ENCODE measurements around the gene SLC10A4. TPM values are rescaled to one million over a fixed set of nuclear protein-coding genes. Genes with fewer than 3 reads are reported as not detected.
"Not testable (repeated sequence)": the region's sequence is repeated elsewhere in the genome, so short reads cannot be mapped to it uniquely, and the experiment has no call there.

The SLC10A4 gene
- total and polyA plus RNA-seq, 4 donors = 0.16 to 1.9 (median 0.21) TPM; not detected in 1

DNA sequence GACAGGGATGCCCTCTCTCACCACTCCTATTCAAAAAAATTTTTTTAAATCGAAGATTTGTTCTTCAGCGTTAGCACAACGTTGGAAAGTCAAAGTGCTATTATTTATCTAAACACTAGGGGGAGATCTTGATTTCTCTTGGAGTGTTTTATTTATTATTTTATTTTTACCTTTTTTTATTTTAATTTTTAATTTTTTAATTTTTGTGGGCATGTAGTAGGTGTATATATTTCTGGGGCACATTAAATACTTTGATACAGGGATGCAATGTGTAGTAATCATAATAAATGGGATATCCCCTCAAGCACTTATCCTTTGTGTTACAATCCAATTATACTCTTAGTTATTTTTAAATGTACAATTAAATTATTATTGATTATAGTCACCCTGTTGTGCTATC is 37.4 kb upstream of the SLC10A4 start:
- no peaks in the 10 kb centered on the region for H3K9me3 ChIP-seq (ENCODE audit: control insufficient read depth in 4 of 4, insufficient read depth in 3 of 4, low read length in 3 of 4)
- ATAC-seq (ENCODE audit: insufficient read depth, low FRiP score) (no peak), DNase-seq (peak in 1 of 3 donors; percentile 15)
- no peak overlapping the region for H3K9ac ChIP-seq (ENCODE audit: insufficient read depth in 1 of 2, low read length in 2 of 2)
- H3K4me1 ChIP-seq (ENCODE audit: control insufficient read depth in 5 of 5, insufficient read depth in 5 of 5, low read length in 5 of 5) = no peaks in the 10 kb centered on the region
- 7 to 15% methylated on average over 3 of the region's 3 CpGs for WGBS, 2 donors
- TF ChIP-seq, protein P1, sequence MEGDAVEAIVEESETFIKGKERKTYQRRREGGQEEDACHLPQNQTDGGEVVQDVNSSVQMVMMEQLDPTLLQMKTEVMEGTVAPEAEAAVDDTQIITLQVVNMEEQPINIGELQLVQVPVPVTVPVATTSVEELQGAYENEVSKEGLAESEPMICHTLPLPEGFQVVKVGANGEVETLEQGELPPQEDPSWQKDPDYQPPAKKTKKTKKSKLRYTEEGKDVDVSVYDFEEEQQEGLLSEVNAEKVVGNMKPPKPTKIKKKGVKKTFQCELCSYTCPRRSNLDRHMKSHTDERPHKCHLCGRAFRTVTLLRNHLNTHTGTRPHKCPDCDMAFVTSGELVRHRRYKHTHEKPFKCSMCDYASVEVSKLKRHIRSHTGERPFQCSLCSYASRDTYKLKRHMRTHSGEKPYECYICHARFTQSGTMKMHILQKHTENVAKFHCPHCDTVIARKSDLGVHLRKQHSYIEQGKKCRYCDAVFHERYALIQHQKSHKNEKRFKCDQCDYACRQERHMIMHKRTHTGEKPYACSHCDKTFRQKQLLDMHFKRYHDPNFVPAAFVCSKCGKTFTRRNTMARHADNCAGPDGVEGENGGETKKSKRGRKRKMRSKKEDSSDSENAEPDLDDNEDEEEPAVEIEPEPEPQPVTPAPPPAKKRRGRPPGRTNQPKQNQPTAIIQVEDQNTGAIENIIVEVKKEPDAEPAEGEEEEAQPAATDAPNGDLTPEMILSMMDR (IDR thresholded peaks at IDR 0.05; ENCODE audit: control extremely low read depth, extremely low read depth) = no peak
- no peak overlapping the region for H3K27ac ChIP-seq (ENCODE audit: low read depth in 1 of 2, low read length in 1 of 2)
- H3K36me3 ChIP-seq (ENCODE audit: control insufficient read depth in 4 of 4, insufficient read depth in 4 of 4, low read length in 4 of 4) = no peaks in the 10 kb centered on the region
- H3K27me3 ChIP-seq (ENCODE audit: control insufficient read depth in 3 of 3, insufficient read depth in 3 of 3, low read length in 2 of 3) = no peaks in the 10 kb centered on the region
- H3K4me3 ChIP-seq = no peak overlapping the region

DNA sequence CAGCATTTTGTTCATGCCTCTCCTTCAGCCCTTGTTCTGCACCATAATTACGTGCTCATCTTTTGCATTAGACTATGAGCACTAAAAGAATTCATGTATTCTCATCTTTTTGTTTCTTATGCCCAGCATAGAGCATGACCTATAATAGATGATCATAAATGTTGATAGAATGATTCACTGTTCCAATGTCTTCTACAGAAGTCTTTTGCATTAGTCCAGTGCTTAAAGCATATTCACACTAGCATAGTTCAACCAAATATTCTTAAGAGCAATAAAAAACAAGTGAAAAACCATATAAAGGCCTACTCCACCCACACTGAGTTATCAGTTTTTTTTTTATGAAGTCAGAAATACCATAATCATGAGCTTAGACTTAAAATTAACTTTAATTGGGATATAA is 36.5 kb upstream of the SLC10A4 start:
- H3K27ac ChIP-seq (ENCODE audit: low read depth in 1 of 2, low read length in 1 of 2) = no peak overlapping the region
- no peaks in the 10 kb centered on the region for H3K27me3 ChIP-seq (ENCODE audit: control insufficient read depth in 3 of 3, insufficient read depth in 3 of 3, low read length in 2 of 3)
- no peak overlapping the region for H3K4me3 ChIP-seq
- no peaks in the 10 kb centered on the region for H3K36me3 ChIP-seq (ENCODE audit: control insufficient read depth in 4 of 4, insufficient read depth in 4 of 4, low read length in 4 of 4)
- H3K9me3 ChIP-seq (ENCODE audit: control insufficient read depth in 4 of 4, insufficient read depth in 3 of 4, low read length in 3 of 4) = no peaks in the 10 kb centered on the region
- no peak overlapping the region for H3K9ac ChIP-seq (ENCODE audit: insufficient read depth in 1 of 2, low read length in 2 of 2)
- H3K4me1 ChIP-seq (ENCODE audit: control insufficient read depth in 5 of 5, insufficient read depth in 5 of 5, low read length in 5 of 5) = no peaks in the 10 kb centered on the region
- ATAC-seq (ENCODE audit: insufficient read depth, low FRiP score) (no peak), DNase-seq (no peak)
- WGBS, 2 donors = 90 to 95% methylated on average over 1 of the region's 1 CpG
- TF ChIP-seq, protein P1 (IDR thresholded peaks at IDR 0.05; ENCODE audit: control extremely low read depth, extremely low read depth) = no peak

DNA sequence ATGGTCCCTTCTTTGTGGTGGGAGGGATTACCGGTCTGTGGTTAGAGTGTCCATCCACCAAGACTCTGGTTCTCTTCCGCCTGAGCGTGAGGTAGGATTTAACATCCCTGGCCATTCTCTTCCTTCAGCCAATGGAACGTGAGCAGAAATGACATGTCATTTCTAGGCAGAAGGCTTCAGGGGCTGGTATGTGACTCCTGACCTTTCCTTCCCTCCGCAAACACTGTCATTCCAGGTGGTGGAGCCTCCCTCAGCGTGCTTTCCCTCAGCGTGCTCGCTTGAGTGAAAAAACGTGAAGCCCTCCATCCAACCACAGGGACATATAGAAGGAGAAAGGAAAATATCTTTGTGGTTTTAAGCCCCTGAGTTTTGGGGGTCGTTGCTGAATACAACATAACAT is 34.0 kb upstream of the SLC10A4 start:
- no peaks in the 10 kb centered on the region for H3K9me3 ChIP-seq (ENCODE audit: control insufficient read depth in 4 of 4, insufficient read depth in 3 of 4, low read length in 3 of 4)
- no peak overlapping the region for H3K9ac ChIP-seq (ENCODE audit: insufficient read depth in 1 of 2, low read length in 2 of 2)
- H3K27me3 ChIP-seq (ENCODE audit: control insufficient read depth in 3 of 3, insufficient read depth in 3 of 3, low read length in 2 of 3) = no peaks in the 10 kb centered on the region
- no peak overlapping the region for H3K27ac ChIP-seq (ENCODE audit: low read depth in 1 of 2, low read length in 1 of 2)
- H3K4me3 ChIP-seq = no peak overlapping the region
- no peak for ATAC-seq (ENCODE audit: insufficient read depth, low FRiP score)
- TF ChIP-seq, protein P1 (IDR thresholded peaks at IDR 0.05; ENCODE audit: control extremely low read depth, extremely low read depth) = no peak
- no peaks in the 10 kb centered on the region for H3K4me1 ChIP-seq (ENCODE audit: control insufficient read depth in 5 of 5, insufficient read depth in 5 of 5, low read length in 5 of 5)
- 93 to 94% methylated on average over 10 of the region's 10 CpGs for WGBS, 2 donors
- H3K36me3 ChIP-seq (ENCODE audit: control insufficient read depth in 4 of 4, insufficient read depth in 4 of 4, low read length in 4 of 4) = no peaks in the 10 kb centered on the region
- DNase-seq = no peak

DNA sequence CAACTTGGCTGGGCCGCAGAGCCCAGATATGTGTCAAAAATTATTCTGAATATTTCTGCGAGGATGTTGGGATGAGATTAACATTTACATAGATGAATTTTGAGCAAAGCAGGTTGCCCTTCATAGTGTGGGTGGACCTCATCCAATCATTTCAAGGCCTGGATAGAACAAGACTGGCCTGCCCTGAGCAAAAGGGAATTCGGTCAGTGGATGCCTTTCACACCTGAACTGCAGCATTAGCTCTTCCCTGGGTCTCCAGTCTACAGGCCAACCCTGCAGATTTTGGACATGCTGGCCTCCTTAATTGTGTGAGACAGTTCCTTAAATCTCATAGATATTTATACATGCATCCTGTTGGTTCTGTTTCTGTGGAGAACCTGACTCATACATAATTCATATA is 32.4 kb upstream of the SLC10A4 start:
- TF ChIP-seq, protein P1 (IDR thresholded peaks at IDR 0.05; ENCODE audit: control extremely low read depth, extremely low read depth) = no peak
- WGBS, 2 donors = 97 to 99% methylated on average over 3 of the region's 3 CpGs
- no peak overlapping the region for H3K9ac ChIP-seq (ENCODE audit: insufficient read depth in 1 of 2, low read length in 2 of 2)
- H3K4me3 ChIP-seq = no peak overlapping the region
- no peak for ATAC-seq (ENCODE audit: insufficient read depth, low FRiP score)
- no peak for DNase-seq
- H3K9me3 ChIP-seq (ENCODE audit: control insufficient read depth in 4 of 4, insufficient read depth in 3 of 4, low read length in 3 of 4) = no peaks in the 10 kb centered on the region
- no peak overlapping the region for H3K27ac ChIP-seq (ENCODE audit: low read depth in 1 of 2, low read length in 1 of 2)
- no peaks in the 10 kb centered on the region for H3K36me3 ChIP-seq (ENCODE audit: control insufficient read depth in 4 of 4, insufficient read depth in 4 of 4, low read length in 4 of 4)
- H3K27me3 ChIP-seq (ENCODE audit: control insufficient read depth in 3 of 3, insufficient read depth in 3 of 3, low read length in 2 of 3) = no peaks in the 10 kb centered on the region
- no peaks in the 10 kb centered on the region for H3K4me1 ChIP-seq (ENCODE audit: control insufficient read depth in 5 of 5, insufficient read depth in 5 of 5, low read length in 5 of 5)

DNA sequence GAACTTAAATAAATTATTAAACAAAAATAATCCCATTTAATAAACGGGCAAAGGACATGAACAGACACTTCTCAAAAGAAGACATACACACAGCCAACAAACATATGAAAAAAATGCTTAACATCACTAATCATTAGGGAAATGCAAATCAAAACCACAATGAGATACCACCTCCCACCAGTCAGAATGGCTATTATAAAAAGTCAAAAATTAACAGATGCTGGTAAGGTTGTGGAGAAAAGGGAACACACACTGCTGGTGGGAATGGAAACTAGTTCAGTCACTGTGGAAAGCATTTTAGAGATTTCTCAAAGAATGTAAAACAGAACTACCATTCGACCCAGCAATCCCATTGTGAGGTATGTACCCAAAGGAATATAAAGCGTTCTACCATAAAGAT is 31.5 kb upstream of the SLC10A4 start:
- H3K9me3 ChIP-seq (ENCODE audit: control insufficient read depth in 4 of 4, insufficient read depth in 3 of 4, low read length in 3 of 4); DNase-seq; ATAC-seq (ENCODE audit: insufficient read depth, low FRiP score); H3K4me1 ChIP-seq (ENCODE audit: control insufficient read depth in 5 of 5, insufficient read depth in 5 of 5, low read length in 5 of 5); H3K4me3 ChIP-seq; H3K36me3 ChIP-seq (ENCODE audit: control insufficient read depth in 4 of 4, insufficient read depth in 4 of 4, low read length in 4 of 4); H3K27me3 ChIP-seq (ENCODE audit: control insufficient read depth in 3 of 3, insufficient read depth in 3 of 3, low read length in 2 of 3); H3K27ac ChIP-seq (ENCODE audit: low read depth in 1 of 2, low read length in 1 of 2); H3K9ac ChIP-seq (ENCODE audit: insufficient read depth in 1 of 2, low read length in 2 of 2): not testable (repeated sequence)
- WGBS, 2 donors = 88 to 96% methylated on average over 3 of the region's 3 CpGs
